SK-N-SH (cell line): ENCODE measurements around the gene SEC24D. TPM values are rescaled to one million over a fixed set of nuclear protein-coding genes. Genes with fewer than 3 reads are reported as not detected.
A peak's percentile ranks its signal among the peaks of the same experiment; 100 is the strongest.

Experiments used
- CTCF ChIA-PET: fragments of 300-600, 350-600 bp; formaldehyde crosslinking; extraction: SDS; loops from one replicate; lab custom pipeline; 2021; lab: Yijun Ruan, JAX
- POLR2A ChIA-PET: fragments of 350-600 bp; sonication (Branson Sonifier 250); formaldehyde crosslinking; extraction: SDS; loops from one replicate; lab custom pipeline; 2020; ENCODE audit warnings: antibody characterized with exemption, inconsistent platforms; lab: Yijun Ruan, JAX
- DNase-seq: peaks from one replicate; pipeline ENCODE4 v3.0.0; 2012
- H2AFZ ChIP-seq: fragments of 200-600 bp; sonication (generic); 2 replicates; pipeline ENCODE4 v1.8.1; 2016; ENCODE audit warnings: antibody characterized with exemption, mild to moderate bottlenecking, low read depth
- H3F3A ChIP-seq: fragments of 200-600 bp; sonication (generic); replicated peaks from 2 replicates; pipeline ENCODE3; 2016; ENCODE audit warnings: antibody characterized with exemption, mild to moderate bottlenecking; ENCODE audit not compliant: insufficient read depth
- H3K27ac ChIP-seq, 2 experiments: fragments of 200-500 bp in 1 of 2; fragments of 200-600 bp in 1 of 2; sonication (Bioruptor generic) in 1 of 2; sonication (generic), shearing (Covaris generic) in 1 of 2; 2 replicates each; pipeline versions ENCODE4 v1.5.1 to v1.6.1; 2014 to 2016; ENCODE audit warnings: low read depth in 2 of 2, inconsistent platforms in 1 of 2, low read length in 1 of 2, mild to moderate bottlenecking in 1 of 2, mixed read lengths in 1 of 2
- H3K27me3 ChIP-seq: fragments of 200-600 bp; sonication (generic), shearing (Covaris generic); 2 replicates; pipeline ENCODE4 v1.6.1; 2016; ENCODE audit warnings: mixed run types; ENCODE audit not compliant: insufficient read depth
- H3K36me3 ChIP-seq, 2 experiments: fragments of 200-500 bp in 1 of 2; fragments of 200-600 bp in 1 of 2; sonication (Bioruptor generic) in 1 of 2; sonication (generic) in 1 of 2; replicated peaks in 1 of 2; 2 replicates each; pipeline versions ENCODE3 to v1.5.1; 2014 to 2016; ENCODE audit warnings: low read length in 1 of 2, mild to moderate bottlenecking in 1 of 2; ENCODE audit not compliant: insufficient read depth in 2 of 2, control insufficient read depth in 1 of 2
- H3K4me1 ChIP-seq, 2 experiments: fragments of 200-500 bp in 1 of 2; fragments of 200-600 bp in 1 of 2; sonication (Bioruptor generic) in 1 of 2; sonication (generic), shearing (Covaris generic) in 1 of 2; 2 replicates each; pipeline versions ENCODE4 v1.5.1 to v1.6.1; 2014 to 2016; ENCODE audit warnings: low read depth in 1 of 2, low read length in 1 of 2, mixed run types in 1 of 2; ENCODE audit not compliant: insufficient read depth in 2 of 2, control insufficient read depth in 1 of 2
- H3K4me2 ChIP-seq: fragments of 200-600 bp; sonication (generic), shearing (Covaris generic); 2 replicates; pipeline ENCODE4 v1.6.1; 2017; ENCODE audit warnings: mixed run types
- H3K4me3 ChIP-seq, 2 experiments: fragments of 200-500 bp in 1 of 2; fragments of 200-600 bp in 1 of 2; sonication (Bioruptor generic) in 1 of 2; sonication (generic), shearing (Covaris generic) in 1 of 2; 2 replicates each; pipeline versions ENCODE4 v1.5.1 to v1.8.1; 2014 to 2016; ENCODE audit warnings: low read depth in 2 of 2, inconsistent platforms in 1 of 2, low read length in 1 of 2, mild to moderate bottlenecking in 1 of 2, mixed read lengths in 1 of 2, moderate library complexity in 1 of 2
- H3K79me2 ChIP-seq: fragments of 200-600 bp; sonication (generic); 2 replicates; pipeline ENCODE4 v1.8.1; 2017; ENCODE audit warnings: mild to moderate bottlenecking; ENCODE audit not compliant: insufficient read depth
- H3K9ac ChIP-seq: fragments of 200-600 bp; sonication (generic); 2 replicates; pipeline ENCODE4 v1.6.1; 2017; ENCODE audit warnings: mixed run types
- H3K9me2 ChIP-seq: fragments of 200-600 bp; sonication (generic); 2 replicates; pipeline ENCODE4 v1.6.1; 2017; ENCODE audit warnings: mixed run types
- H3K9me3 ChIP-seq: fragments of 200-600 bp; sonication (generic); 2 replicates; pipeline ENCODE4 v1.6.1; 2017; ENCODE audit warnings: mixed run types, mild to moderate bottlenecking, moderate library complexity
- H4K20me1 ChIP-seq: fragments of 200-600 bp; sonication (generic); 2 replicates; pipeline ENCODE4 v1.6.1; 2017; ENCODE audit warnings: mild to moderate bottlenecking, mixed run types; ENCODE audit not compliant: insufficient read depth
- FOSL2 ChIP-seq: IDR thresholded peaks from 2 replicates; pipeline ENCODE4 v1.4.0; 2012; ENCODE audit warnings: low read depth, mild to moderate bottlenecking, moderate library complexity, borderline replicate concordance
- JUND ChIP-seq: IDR thresholded peaks from 2 replicates; pipeline ENCODE4 v1.4.0; 2012
- MXI1 ChIP-seq: IDR thresholded peaks from 2 replicates; pipeline ENCODE4 v1.6.1; 2012; ENCODE audit warnings: mild to moderate bottlenecking, low read depth, low read length, improper control_type of control experiment
- PBX3 ChIP-seq: IDR thresholded peaks from 2 replicates; pipeline ENCODE4; 2012
- POLR2AphosphoS5 ChIP-seq: IDR thresholded peaks from 2 replicates; pipeline ENCODE4 v1.6.1; 2012; ENCODE audit warnings: low read depth, low read length
- TCF12 ChIP-seq: IDR thresholded peaks from 2 replicates; pipeline ENCODE4 v1.4.0; 2012
- USF1 ChIP-seq: IDR thresholded peaks from 2 replicates; pipeline ENCODE4 v1.4.0; 2012; ENCODE audit warnings: low read depth, borderline replicate concordance
- YY1 ChIP-seq: IDR thresholded peaks from 2 replicates; pipeline ENCODE4 v1.4.0; 2012; ENCODE audit warnings: low read depth, mild to moderate bottlenecking
- ZBTB33 ChIP-seq: IDR thresholded peaks from 2 replicates; pipeline ENCODE4 v1.4.0; 2012; ENCODE audit warnings: low read depth, borderline replicate concordance
- WGBS: methylation state at CpG from one replicate; pipeline ENCODE4 v1.1.6; 2017; ENCODE audit warnings: low lambda C conversion rate; 5-methylcytosine and 5-hydroxymethylcytosine counted together
- polyA plus RNA-seq, 3 experiments: library from polyadenylated mRNA; depleted of rRNA; stranded (reverse); fragments of >200 nt; gene quantifications; 2 replicates each; pipeline ENCODE4 v1.2.3, GENCODE V29; 2012

The SEC24D gene
- polyA plus RNA-seq, 1 of the 3 experiments (the other 2 are of a cell fraction): 32.2 TPM

- no peak for TF ChIP-seq ZBTB33
- peak; percentile 41; the same call in 1 of the 2 replicates for TF ChIP-seq TCF12
- peak; percentile 32; the same call in 1 of the 2 replicates for TF ChIP-seq JUND
- peak; percentile 40; the same call in 1 of the 2 replicates for TF ChIP-seq FOSL2
- no peak for TF ChIP-seq YY1
- no peak for TF ChIP-seq MXI1
- TF ChIP-seq USF1: no peak
- H3K4me3 ChIP-seq: no peak overlapping the region
- peaks cover 42% of the 10 kb centered on the region for H3K79me2 ChIP-seq
- H3K36me3 ChIP-seq: peaks cover 4 to 13% of the 10 kb centered on the region in 2 experiments
- H3K9ac ChIP-seq: no peak overlapping the region
- ChIA-PET POLR2A (interaction anchor here (0.5 to 1.4 kb wide), 2 partner anchors 13 to 114 kb away, joined by 3 to 5 read pairs; partner anchors contain the start of gene SYNPO2), CTCF (interaction anchor here (1.2 to 7.9 kb wide), 5 partner anchors 90 to 195 kb away, joined by 3 to 133 read pairs (median 7); partner anchors contain the start of gene SYNPO2)
- peaks cover 45 to 54% of the 10 kb centered on the region in 2 experiments for H3K4me1 ChIP-seq
- no peak overlapping the region for H2AFZ ChIP-seq
- H3K27ac ChIP-seq: peak overlapping the region; percentile 69 to 99
- H3K4me2 ChIP-seq: no peak overlapping the region
- H3K27me3 ChIP-seq: no peaks in the 10 kb centered on the region
- WGBS: 67% methylated on average over 3 of the region's 3 CpGs
- H3K9me3 ChIP-seq: no peaks in the 10 kb centered on the region
- no peaks in the 10 kb centered on the region for H3K9me2 ChIP-seq
- 0 out of 2 replicates have a peak, but pooled peaks cover 4% of the 10 kb centered on the region for H4K20me1 ChIP-seq
- DNase-seq: no peak
- peaks cover 36% of the 10 kb centered on the region for H3F3A ChIP-seq
Measured at GRCh38 chr4:118774989-118775388, 60.9 kb downstream of the SEC24D start.

- no peak for DNase-seq
- H3K27ac ChIP-seq: peak overlapping the region; percentile 69 to 99
- ChIA-PET POLR2A (interaction anchor here (1.0 to 1.4 kb wide), 2 partner anchors 114 kb away, joined by 4 to 5 read pairs; partner anchors contain the start of gene SYNPO2), CTCF (interaction anchor here (0.8 to 7.9 kb wide), 8 partner anchors 22 to 195 kb away, joined by 3 to 133 read pairs (median 4); partner anchors contain the start of gene SYNPO2)
- H2AFZ ChIP-seq: no peak overlapping the region
- peaks cover 6 to 13% of the 10 kb centered on the region in 2 experiments for H3K36me3 ChIP-seq
- no peaks in the 10 kb centered on the region for H3K9me2 ChIP-seq
- H3K9ac ChIP-seq: no peak overlapping the region
- no peak overlapping the region for H3K4me3 ChIP-seq
- H4K20me1 ChIP-seq: 0 out of 2 replicates have a peak, but pooled peaks cover 4% of the 10 kb centered on the region
- H3K27me3 ChIP-seq: no peaks in the 10 kb centered on the region
- H3K4me1 ChIP-seq: peaks cover 51 to 60% of the 10 kb centered on the region in 2 experiments
- H3K4me2 ChIP-seq: no peak overlapping the region
- peaks cover 38% of the 10 kb centered on the region for H3F3A ChIP-seq
- no peaks in the 10 kb centered on the region for H3K9me3 ChIP-seq
- TF ChIP-seq POLR2AphosphoS5 (no peak), PBX3 (peak; percentile 18; the same call in 1 of the 2 replicates)
- TF ChIP-seq, all 33 proteins: peak for 1
- peaks cover 49% of the 10 kb centered on the region for H3K79me2 ChIP-seq
- WGBS: 40% methylated on average over 1 of the region's 1 CpG
Measured at GRCh38 chr4:118774321-118774720, 61.6 kb downstream of the SEC24D start.
